Stimulated activated CD8-positive, alpha-beta memory T cell treated with anti-CD3 and anti-CD28 coated beads, Interleukin-12 subunit alpha, Interleukin-12 subunit beta, amount 100 ng/mL, for 4 hours (primary cell): ENCODE results near the gene CD207.
"Not testable (repeated sequence)": the region's sequence is repeated elsewhere in the genome, so short reads cannot be mapped to it uniquely, and the experiment has no call there.

Experiments
- DNase-seq: peaks from one replicate; pipeline ENCODE4 v3.0.0-alpha.2; 2020; ENCODE audit warnings: low read depth

Gene CD207

GRCh38 chr2:70828914-70829824 is 6.4 kb downstream of the CD207 start:
- DNase-seq: no peak

GRCh38 chr2:70828115-70828514 is 7.5 kb downstream of the CD207 start:
- DNase-seq: no peak

- DNase-seq: no peak
Observed at GRCh38 chr2:70827388-70827787, 8.2 kb downstream of the CD207 start.

GRCh38 chr2:70826696-70827350 is 8.8 kb downstream of the CD207 start:
- no peak for DNase-seq

GRCh38 chr2:70823249-70823648 is 12.4 kb downstream of the CD207 start:
- DNase-seq: no peak

- no peak for DNase-seq
Observed at GRCh38 chr2:70822843-70823242, 12.8 kb downstream of the CD207 start.

- DNase-seq: no peak
Observed at GRCh38 chr2:70820499-70820898, 15.1 kb downstream of the CD207 start, which contains the start of gene CLEC4F. Gene CLEC4F, minus strand, starts transcription at chr2:70820599. Its CDS starts 76 bp downstream, at chr2:70820523.

- DNase-seq: no peak
Observed at GRCh38 chr2:70817284-70817954, 18.2 kb downstream of the CD207 start.

- DNase-seq: no peak
Observed at GRCh38 chr2:70816726-70817125, 18.9 kb downstream of the CD207 start.

- DNase-seq: no peak
Observed at GRCh38 chr2:70808983-70809958, 26.3 kb downstream of the CD207 start.

GRCh38 chr2:70807828-70808118 is 27.8 kb downstream of the CD207 start:
- DNase-seq: no peak

- no peak for DNase-seq
Observed at GRCh38 chr2:70807102-70807827, 28.4 kb downstream of the CD207 start.

- no peak for DNase-seq
Observed at GRCh38 chr2:70806620-70807019, 29.0 kb downstream of the CD207 start.

GRCh38 chr2:70806013-70806412 is 29.6 kb downstream of the CD207 start:
- DNase-seq: no peak

- no peak for DNase-seq
Observed at GRCh38 chr2:70801607-70802263, 33.9 kb downstream of the CD207 start.

- no peak for DNase-seq
Observed at GRCh38 chr2:70799706-70800105, 35.9 kb downstream of the CD207 start.

GRCh38 chr2:70797996-70798395 is 37.6 kb downstream of the CD207 start:
- not testable (repeated sequence) for DNase-seq

- DNase-seq: no peak
Observed at GRCh38 chr2:70797506-70797905, 38.1 kb downstream of the CD207 start.

GRCh38 chr2:70796262-70796661 is 39.4 kb downstream of the CD207 start:
- DNase-seq: no peak

- no peak for DNase-seq
Observed at GRCh38 chr2:70795164-70795995, 40.2 kb downstream of the CD207 start.
